Loucy (cell line): ENCODE data around the gene YWHAH.
A peak's percentile ranks its signal among the peaks of the same experiment; 100 is the strongest.

Experiments
- H2AFZ ChIP-seq: fragments of 200-600 bp; sonication (generic); 2 replicates; pipeline ENCODE4 v1.6.0; 2016; ENCODE audit warnings: antibody characterized with exemption, mild to moderate bottlenecking, low read length, moderate library complexity
- H3F3A ChIP-seq: fragments of 200-600 bp; 2 replicates; pipeline ENCODE4 v1.6.0; 2016; ENCODE audit warnings: antibody characterized with exemption, low read depth, mild to moderate bottlenecking
- H3K27me3 ChIP-seq: fragments of 200-600 bp; sonication (generic); 2 replicates; pipeline ENCODE4 v1.6.1; 2014; ENCODE audit warnings: low read length, mild to moderate bottlenecking; ENCODE audit not compliant: insufficient read depth, poor library complexity, severe bottlenecking
- H3K36me3 ChIP-seq: fragments of 200-600 bp; sonication (generic); 2 replicates; pipeline ENCODE4 v1.6.1; 2016; ENCODE audit warnings: low read length; ENCODE audit not compliant: insufficient read depth
- H3K4me1 ChIP-seq: fragments of 200-600 bp; sonication (generic); 2 replicates; pipeline ENCODE4 v1.5.1; 2014; ENCODE audit warnings: low read length, mild to moderate bottlenecking; ENCODE audit not compliant: insufficient read depth, poor library complexity, severe bottlenecking
- H3K4me2 ChIP-seq: fragments of 200-600 bp; sonication (generic); 2 replicates; pipeline ENCODE4 v1.6.0; 2014; ENCODE audit warnings: antibody characterized with exemption, low read length, low read depth, mild to moderate bottlenecking; ENCODE audit not compliant: poor library complexity, severe bottlenecking
- H3K4me3 ChIP-seq: fragments of 200-600 bp; sonication (generic); 2 replicates; pipeline ENCODE4 v1.5.1; 2014; ENCODE audit warnings: low read length, mild to moderate bottlenecking, mixed read lengths; ENCODE audit not compliant: poor library complexity, severe bottlenecking
- H3K79me2 ChIP-seq: fragments of 200-600 bp; sonication (generic); 2 replicates; pipeline ENCODE4 v1.6.1; 2014; ENCODE audit warnings: low read length; ENCODE audit not compliant: insufficient read depth
- H3K9ac ChIP-seq: fragments of 200-600 bp; sonication (generic); 2 replicates; pipeline ENCODE4 v1.6.0; 2014; ENCODE audit warnings: mild to moderate bottlenecking, low read depth, low read length, moderate library complexity; ENCODE audit not compliant: poor library complexity, severe bottlenecking
- H3K9me2 ChIP-seq: fragments of 200-600 bp; sonication (generic); replicated peaks from 2 replicates; pipeline ENCODE4 v1.6.1; 2016; ENCODE audit warnings: low read depth, low read length, mixed read lengths
- H3K9me3 ChIP-seq: fragments of 200-600 bp; sonication (generic); 2 replicates; pipeline ENCODE4 v1.6.1; 2014; ENCODE audit warnings: mild to moderate bottlenecking, antibody characterized with exemption, low read length, low read depth; ENCODE audit not compliant: insufficient read depth
- H4K20me1 ChIP-seq: fragments of 200-600 bp; sonication (generic); 2 replicates; pipeline ENCODE4 v1.6.0; 2014; ENCODE audit warnings: antibody characterized with exemption, low read length, mild to moderate bottlenecking; ENCODE audit not compliant: insufficient read depth, poor library complexity, severe bottlenecking
- EZH2phosphoT487 ChIP-seq: fragments of 200-600 bp; IDR thresholded peaks from 2 replicates; pipeline ENCODE4 v1.6.1; 2018; ENCODE audit warnings: antibody characterized with exemption, mild to moderate bottlenecking, moderate library complexity, borderline replicate concordance
- TF ChIP-seq, protein P1 (sequence below): fragments of 200-600 bp; sonication (generic); conservative IDR thresholded peaks from 2 replicates; pipeline ENCODE4 v1.5.1; 2014; ENCODE audit warnings: mild to moderate bottlenecking, antibody characterized with exemption, low read length

Gene YWHAH

DNA sequence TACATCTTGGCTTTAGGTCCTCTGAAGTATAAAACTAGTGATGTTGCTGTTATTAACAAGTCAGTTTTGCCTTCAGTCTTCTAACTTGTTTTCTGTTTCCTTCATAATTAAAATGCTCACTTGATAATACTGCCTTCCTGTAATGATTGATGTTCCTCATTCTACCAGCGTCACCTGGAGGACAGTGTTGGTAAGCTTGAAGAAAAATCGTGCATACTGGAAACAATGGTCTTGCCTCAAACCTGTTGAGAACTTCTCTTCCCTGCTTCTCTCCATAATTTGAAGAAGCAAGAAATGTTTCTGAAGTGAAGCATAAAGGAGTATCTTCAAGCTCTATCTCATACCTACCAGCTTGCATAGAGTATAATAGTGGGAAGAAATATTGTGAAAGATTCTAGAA lies 3.0 kb downstream of the YWHAH start:
- H3K4me2 ChIP-seq: peak overlapping the region; percentile 90
- H3K9ac ChIP-seq: peak overlapping the region; percentile 97
- H2AFZ ChIP-seq: no peak overlapping the region
- peak overlapping the region; percentile 95 for H3K4me3 ChIP-seq
- H3K27me3 ChIP-seq: no peaks in the 10 kb centered on the region
- TF ChIP-seq EZH2phosphoT487: no peak
- TF ChIP-seq, protein P1, sequence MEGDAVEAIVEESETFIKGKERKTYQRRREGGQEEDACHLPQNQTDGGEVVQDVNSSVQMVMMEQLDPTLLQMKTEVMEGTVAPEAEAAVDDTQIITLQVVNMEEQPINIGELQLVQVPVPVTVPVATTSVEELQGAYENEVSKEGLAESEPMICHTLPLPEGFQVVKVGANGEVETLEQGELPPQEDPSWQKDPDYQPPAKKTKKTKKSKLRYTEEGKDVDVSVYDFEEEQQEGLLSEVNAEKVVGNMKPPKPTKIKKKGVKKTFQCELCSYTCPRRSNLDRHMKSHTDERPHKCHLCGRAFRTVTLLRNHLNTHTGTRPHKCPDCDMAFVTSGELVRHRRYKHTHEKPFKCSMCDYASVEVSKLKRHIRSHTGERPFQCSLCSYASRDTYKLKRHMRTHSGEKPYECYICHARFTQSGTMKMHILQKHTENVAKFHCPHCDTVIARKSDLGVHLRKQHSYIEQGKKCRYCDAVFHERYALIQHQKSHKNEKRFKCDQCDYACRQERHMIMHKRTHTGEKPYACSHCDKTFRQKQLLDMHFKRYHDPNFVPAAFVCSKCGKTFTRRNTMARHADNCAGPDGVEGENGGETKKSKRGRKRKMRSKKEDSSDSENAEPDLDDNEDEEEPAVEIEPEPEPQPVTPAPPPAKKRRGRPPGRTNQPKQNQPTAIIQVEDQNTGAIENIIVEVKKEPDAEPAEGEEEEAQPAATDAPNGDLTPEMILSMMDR: peak; percentile 96
- no peaks in the 10 kb centered on the region for H3F3A ChIP-seq
- H3K9me2 ChIP-seq: no peaks in the 10 kb centered on the region
- H3K4me1 ChIP-seq: peaks cover 55% of the 10 kb centered on the region
- peaks cover 25% of the 10 kb centered on the region; the same call in 1 of the 2 replicates for H3K36me3 ChIP-seq
- peaks cover 77% of the 10 kb centered on the region for H3K79me2 ChIP-seq
- peaks cover 69% of the 10 kb centered on the region for H4K20me1 ChIP-seq
- no peaks in the 10 kb centered on the region for H3K9me3 ChIP-seq

- peaks cover 84% of the 10 kb centered on the region for H3K79me2 ChIP-seq
- peak overlapping the region; percentile 90 for H3K4me2 ChIP-seq
- H3K4me3 ChIP-seq: peak overlapping the region; percentile 95
- TF ChIP-seq, protein P1: no peak
- TF ChIP-seq EZH2phosphoT487: no peak
- no peaks in the 10 kb centered on the region for H3K9me2 ChIP-seq
- H3F3A ChIP-seq: no peaks in the 10 kb centered on the region
- H2AFZ ChIP-seq: no peak overlapping the region
- peaks cover 76% of the 10 kb centered on the region for H4K20me1 ChIP-seq
- no peaks in the 10 kb centered on the region for H3K27me3 ChIP-seq
- no peaks in the 10 kb centered on the region for H3K9me3 ChIP-seq
- peaks cover 54% of the 10 kb centered on the region for H3K4me1 ChIP-seq
- peak overlapping the region; percentile 49 for H3K9ac ChIP-seq
- peaks cover 25% of the 10 kb centered on the region; the same call in 1 of the 2 replicates for H3K36me3 ChIP-seq
Observed at GRCh38 chr22:31948002-31948401, 3.7 kb downstream of the YWHAH start.

- Histone ChIP-seq H3K9me2 (no peaks in the 10 kb centered on the region), H3F3A (peaks cover 3% of the 10 kb centered on the region; the same call in 1 of the 2 replicates), H3K27me3 (no peaks in the 10 kb centered on the region), H3K4me3 (no peak overlapping the region), H3K9me3 (no peaks in the 10 kb centered on the region), H3K4me2 (peak overlapping the region; percentile 45), H3K4me1 (peaks cover 66% of the 10 kb centered on the region), H4K20me1 (peaks cover 94% of the 10 kb centered on the region), H3K36me3 (peaks cover 25% of the 10 kb centered on the region; the same call in 1 of the 2 replicates), H3K79me2 (peaks cover 99% of the 10 kb centered on the region), H3K9ac (no peak overlapping the region), H2AFZ (no peak overlapping the region)
- no peak for TF ChIP-seq EZH2phosphoT487
- TF ChIP-seq, protein P1: no peak
Observed at GRCh38 chr22:31950226-31950625, 5.9 kb downstream of the YWHAH start.
